Measurements from ENCODE around the gene TAB2. TPM values are rescaled to one million over a fixed set of nuclear protein-coding genes. Genes with fewer than 3 reads are reported as not detected.
"Not testable (repeated sequence)": the region's sequence is repeated elsewhere in the genome, so short reads cannot be mapped to it uniquely, and the experiment has no call there.

The TAB2 gene
- total RNA-seq, 2 experiments from 2014 or later = 126 to 154 TPM

DNA sequence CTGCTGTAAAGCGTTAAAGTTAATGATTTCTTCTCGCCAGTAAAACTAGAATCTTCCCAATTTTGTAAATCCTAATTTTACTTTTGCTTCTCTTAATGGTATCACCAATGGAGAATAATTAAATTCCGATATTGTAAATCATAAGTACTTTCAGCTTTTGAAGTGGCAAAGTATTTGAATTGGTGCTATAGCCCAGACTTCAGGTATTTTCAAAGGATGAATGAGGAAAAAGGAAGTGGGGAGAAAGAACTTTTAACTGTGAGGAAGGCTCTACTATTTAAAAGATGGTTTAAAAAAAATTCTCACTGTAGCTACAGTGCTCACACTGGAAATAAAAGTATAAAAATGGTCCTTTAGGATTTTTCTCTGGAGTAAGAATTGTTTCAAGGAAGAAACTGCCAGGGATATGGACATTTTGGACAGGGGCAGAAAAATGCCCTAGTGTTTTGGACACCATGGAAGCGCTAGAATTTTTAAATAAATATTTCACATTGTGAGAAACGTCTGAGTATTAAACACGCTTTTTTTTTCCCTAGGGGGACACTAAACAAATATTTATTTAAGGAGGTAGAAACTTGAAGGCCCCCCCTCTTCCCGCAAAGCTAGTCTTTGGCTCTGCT is 1.3 kb upstream of the TAB2 start:
- Mint-ChIP-seq H3K4me3 (peak overlapping the region; percentile 88), H3K27ac (peak overlapping the region; percentile 94), H3K36me3 (ENCODE audit: low read depth) (peaks cover 28% of the 10 kb centered on the region), H3K27me3 (peaks cover 2% of the 10 kb centered on the region), H3K4me1 (peaks cover 41% of the 10 kb centered on the region), H3K9me3 (peaks cover 10% of the 10 kb centered on the region)
- POLR2A ChIA-PET = interaction anchor here (0.7 kb wide), 1 partner anchor 165 kb away, joined by 3 read pairs; no protein-coding TSS in a partner anchor
- CTCF ChIA-PET = interaction anchor here (0.7 to 1.0 kb wide), 2 partner anchors 157 to 285 kb away, joined by 3 read pairs; no protein-coding TSS in a partner anchor
- no peak for DNase-seq

DNA sequence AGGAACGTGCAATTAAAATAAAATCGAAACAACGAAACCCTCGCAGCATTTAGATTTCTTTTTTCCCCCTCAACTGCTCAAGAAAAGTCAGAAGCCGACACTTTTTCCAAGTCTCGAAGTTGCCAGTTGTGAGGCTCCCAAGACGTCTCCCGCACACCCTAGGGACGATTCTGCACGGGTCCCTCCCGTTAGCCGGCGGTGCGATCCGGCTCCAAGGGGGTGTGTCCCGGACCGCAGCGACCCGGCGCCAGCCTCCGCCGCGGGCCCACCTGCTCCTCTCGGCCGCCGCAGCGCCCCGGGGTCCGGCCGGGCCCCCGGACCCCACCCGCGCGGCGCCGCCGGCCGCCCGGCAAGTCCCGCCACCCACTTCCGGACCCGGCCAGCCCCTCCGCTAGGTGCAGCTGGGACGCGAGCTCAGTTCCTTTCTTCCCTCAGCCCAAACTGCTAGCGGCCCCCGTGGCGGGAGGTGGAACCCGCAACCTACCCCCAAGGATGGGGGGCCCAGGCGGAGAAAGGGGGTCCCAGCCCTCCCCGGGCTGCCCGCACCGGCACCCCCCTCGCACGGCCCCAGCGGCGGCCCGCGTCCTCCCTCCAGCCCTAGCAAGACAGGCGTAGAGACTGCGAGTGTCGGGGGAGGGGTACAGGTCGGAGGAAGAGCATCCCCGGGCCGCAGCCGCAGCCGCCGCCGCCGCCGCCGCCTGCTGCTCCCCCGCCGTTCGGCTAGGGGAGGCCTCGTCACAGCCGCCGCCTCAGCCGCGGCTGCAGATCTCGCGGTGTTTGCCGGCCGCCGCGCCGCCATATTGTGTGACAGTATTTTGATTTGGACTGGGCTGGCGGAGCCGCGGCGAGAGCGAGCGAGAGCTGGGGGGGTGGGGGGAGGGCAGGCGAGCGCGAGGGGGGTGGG is 520 bp upstream of the TAB2 start:
- DNase-seq = peak; percentile 92
- H3K36me3 Mint-ChIP-seq (ENCODE audit: low read depth) = peaks cover 32% of the 10 kb centered on the region
- peaks cover 48% of the 10 kb centered on the region for H3K4me1 Mint-ChIP-seq
- peaks cover 2% of the 10 kb centered on the region for H3K27me3 Mint-ChIP-seq
- H3K27ac Mint-ChIP-seq = peak overlapping the region; percentile 94
- peak overlapping the region; percentile 88 for H3K4me3 Mint-ChIP-seq
- POLR2A ChIA-PET = interaction anchor here (0.6 to 1.5 kb wide), 4 partner anchors 32 to 222 kb away, joined by 3 to 6 read pairs (median 4); no protein-coding TSS in a partner anchor
- peaks cover 10% of the 10 kb centered on the region for H3K9me3 Mint-ChIP-seq
- CTCF ChIA-PET = interaction anchor here (0.7 to 1.0 kb wide), 6 partner anchors 44 to 285 kb away, joined by 3 to 6 read pairs (median 3); no protein-coding TSS in a partner anchor

DNA sequence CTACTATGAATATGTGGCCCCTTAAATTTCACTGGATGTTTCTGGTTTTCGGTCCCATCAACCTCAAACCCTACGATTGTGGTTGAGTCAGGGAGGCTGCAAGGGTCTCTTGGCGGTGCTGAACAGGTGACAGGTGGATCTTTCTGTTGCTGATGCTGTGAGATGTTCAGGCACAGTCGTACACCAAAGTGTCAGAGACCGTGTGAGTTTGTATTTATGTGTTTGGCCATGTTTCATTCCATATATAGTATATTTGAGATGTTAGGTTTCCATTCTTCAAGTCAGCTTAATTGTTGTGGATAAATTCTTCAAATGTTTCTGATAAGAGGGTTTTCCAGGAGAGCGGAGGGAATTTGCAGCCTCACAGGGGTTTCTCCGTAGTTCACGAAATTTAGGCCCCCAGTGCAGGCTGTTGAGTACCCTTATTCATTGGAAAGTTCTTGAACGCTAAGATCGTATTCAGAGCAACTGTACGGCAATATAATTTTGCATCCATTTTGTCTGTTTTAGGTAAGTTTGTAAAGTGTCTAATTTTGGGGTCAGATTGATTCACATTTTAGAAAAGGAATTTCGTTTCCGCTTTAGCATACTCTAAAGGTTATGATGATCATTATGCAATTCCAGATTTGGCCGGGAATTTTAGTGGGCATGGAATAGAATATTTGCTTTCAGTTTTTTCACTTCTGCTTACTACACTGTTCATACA is 1.2 kb downstream of the TAB2 start:
- peak; percentile 64 for DNase-seq
- peaks cover 2% of the 10 kb centered on the region for H3K9me3 Mint-ChIP-seq
- peaks cover 2% of the 10 kb centered on the region for H3K27me3 Mint-ChIP-seq
- ChIA-PET CTCF (no interaction called here), POLR2A (interaction anchor here (1.5 kb wide), 1 partner anchor 224 kb away, joined by 6 read pairs; no protein-coding TSS in a partner anchor)
- H3K27ac Mint-ChIP-seq = peak overlapping the region; percentile 93
- H3K4me3 Mint-ChIP-seq = peak overlapping the region; percentile 88
- peaks cover 43% of the 10 kb centered on the region for H3K36me3 Mint-ChIP-seq (ENCODE audit: low read depth)
- H3K4me1 Mint-ChIP-seq = peaks cover 55% of the 10 kb centered on the region

DNA sequence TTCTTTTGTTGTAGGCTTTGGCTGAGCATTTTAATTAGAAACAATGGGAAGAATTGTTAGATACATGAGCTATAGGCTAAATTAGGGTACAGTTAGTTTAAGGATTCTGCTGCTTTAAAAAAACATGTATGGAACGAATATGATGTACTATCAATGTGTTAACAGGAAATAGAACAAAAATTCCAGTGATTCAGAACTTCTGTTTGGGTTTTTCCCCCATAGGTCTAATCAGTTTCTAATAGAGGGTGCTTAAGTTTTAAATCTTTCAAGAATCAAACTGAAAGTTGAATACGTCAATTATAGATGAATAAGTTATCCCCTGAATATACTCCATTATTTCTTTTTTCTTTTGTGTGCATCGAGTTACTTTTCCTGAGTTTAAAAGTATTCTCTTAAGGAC is 1.9 kb downstream of the TAB2 start:
- Mint-ChIP-seq H3K4me3 (peak overlapping the region; percentile 88), H3K9me3 (no peaks in the 10 kb centered on the region), H3K27me3 (peaks cover under 1% of the 10 kb centered on the region), H3K4me1 (peaks cover 54% of the 10 kb centered on the region), H3K27ac (peak overlapping the region; percentile 93), H3K36me3 (ENCODE audit: low read depth) (peaks cover 42% of the 10 kb centered on the region)
- ChIA-PET CTCF (interaction anchor here (1.0 kb wide), 1 partner anchor 25 kb away, joined by 3 read pairs; no protein-coding TSS in a partner anchor), POLR2A (no interaction called here)
- no peak for DNase-seq

DNA sequence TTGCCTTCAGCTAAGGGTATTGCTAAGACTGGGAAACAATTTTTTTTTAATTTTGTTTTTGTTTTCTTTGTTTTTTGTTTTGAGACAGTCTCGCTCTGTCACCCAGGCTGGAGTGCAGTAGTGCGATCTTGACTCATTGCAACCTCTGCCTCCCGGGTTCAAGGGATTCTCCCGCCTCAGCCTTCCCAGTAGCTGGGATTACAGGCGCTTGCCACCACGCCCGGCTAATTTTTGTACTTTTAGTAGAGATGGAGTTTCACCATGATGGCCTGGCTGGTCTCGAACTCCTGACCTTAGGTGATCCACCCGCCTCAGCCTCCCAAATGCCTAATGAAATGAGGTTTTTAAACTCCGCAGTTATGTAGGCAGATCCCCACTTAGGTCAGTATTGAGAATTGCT is 2.5 kb downstream of the TAB2 start:
- POLR2A ChIA-PET, DNase-seq, H3K9me3 Mint-ChIP-seq, H3K27me3 Mint-ChIP-seq: not testable (repeated sequence)
- peaks cover 53% of the 10 kb centered on the region for H3K4me1 Mint-ChIP-seq
- H3K36me3 Mint-ChIP-seq (ENCODE audit: low read depth) = peaks cover 43% of the 10 kb centered on the region
- CTCF ChIA-PET = interaction anchor here (1.0 kb wide), 1 partner anchor 24 kb away, joined by 3 read pairs; no protein-coding TSS in a partner anchor
- H3K4me3 Mint-ChIP-seq = peak overlapping the region; percentile 88
- H3K27ac Mint-ChIP-seq = peak overlapping the region; percentile 93

DNA sequence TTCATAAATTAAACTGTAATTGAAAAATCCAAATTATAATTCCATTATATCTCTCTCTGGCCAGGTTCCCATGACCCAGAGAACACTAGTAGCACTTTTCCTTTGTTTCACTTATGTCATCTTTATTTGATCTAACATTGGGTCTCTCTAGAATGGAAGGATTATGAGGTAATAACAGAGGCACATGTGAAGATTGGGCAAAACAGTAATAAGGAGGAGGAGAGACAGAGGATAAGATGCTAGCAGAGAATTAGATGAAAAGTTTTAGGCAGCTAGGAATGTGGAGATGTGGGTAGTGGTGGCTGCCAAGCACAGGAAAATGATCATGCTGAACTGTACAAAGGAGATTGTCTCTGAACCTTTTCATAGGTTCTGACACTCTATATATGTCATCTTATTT is 3.3 kb downstream of the TAB2 start:
- POLR2A ChIA-PET = no interaction called here
- H3K4me1 Mint-ChIP-seq = peaks cover 55% of the 10 kb centered on the region
- H3K4me3 Mint-ChIP-seq = peak overlapping the region; percentile 88
- H3K27me3 Mint-ChIP-seq = no peaks in the 10 kb centered on the region
- no peak for DNase-seq
- CTCF ChIA-PET = interaction anchor here (1.1 to 4.4 kb wide), 2 partner anchors 9 to 13 kb away, joined by 3 to 30 read pairs; no protein-coding TSS in a partner anchor
- peaks cover 47% of the 10 kb centered on the region for H3K36me3 Mint-ChIP-seq (ENCODE audit: low read depth)
- no peaks in the 10 kb centered on the region for H3K9me3 Mint-ChIP-seq
- peak overlapping the region; percentile 71 for H3K27ac Mint-ChIP-seq

DNA sequence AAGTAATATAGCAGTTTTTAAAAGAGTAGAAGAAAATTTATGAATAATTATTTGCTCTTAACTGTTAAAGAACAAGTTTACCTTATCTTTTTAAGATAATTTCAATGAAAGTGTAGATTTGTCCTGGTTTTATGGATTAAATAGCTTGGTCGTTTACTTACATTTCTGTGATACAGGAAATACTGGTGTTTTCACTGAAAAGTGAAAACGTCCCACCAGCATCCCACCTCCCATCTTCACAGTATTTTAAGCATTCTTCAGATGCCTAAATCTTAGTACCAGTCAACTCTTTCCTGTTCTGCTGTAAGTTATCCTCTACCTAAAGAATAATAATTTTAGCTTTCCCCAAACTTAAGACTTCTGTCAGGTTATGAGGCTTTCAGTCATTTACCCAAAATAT is 5.8 kb downstream of the TAB2 start:
- Mint-ChIP-seq H3K36me3 (ENCODE audit: low read depth) (peaks cover 63% of the 10 kb centered on the region), H3K4me1 (peaks cover 68% of the 10 kb centered on the region), H3K4me3 (peak overlapping the region; percentile 88), H3K27me3 (no peaks in the 10 kb centered on the region), H3K9me3 (no peaks in the 10 kb centered on the region), H3K27ac (peak overlapping the region; percentile 56)
- ChIA-PET POLR2A (interaction anchor here (0.7 kb wide), 2 partner anchors 43 to 183 kb away, joined by 3 read pairs; no protein-coding TSS in a partner anchor), CTCF (interaction anchor here (0.8 to 4.4 kb wide), 7 partner anchors 10 to 241 kb away, joined by 3 to 30 read pairs (median 3); no protein-coding TSS in a partner anchor)
- no peak for DNase-seq

DNA sequence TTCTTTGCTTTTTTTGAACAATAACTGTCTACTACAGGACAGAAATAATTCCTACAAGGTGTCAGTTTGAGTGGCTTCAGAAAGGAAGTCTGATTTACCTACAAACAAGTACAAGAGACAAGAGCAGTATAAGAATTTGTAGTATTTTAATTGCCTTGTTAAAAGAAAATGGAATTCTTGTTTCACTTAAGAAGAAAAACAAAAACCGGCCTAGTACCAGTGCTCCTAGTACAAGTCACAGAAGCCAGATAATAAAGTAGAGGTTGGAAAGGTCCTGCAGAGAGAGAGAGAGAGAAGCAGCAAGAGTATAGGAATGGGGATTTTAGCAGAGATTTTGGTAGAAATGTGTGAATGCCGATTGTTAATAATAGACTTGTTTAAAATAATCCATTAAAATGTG is 6.4 kb downstream of the TAB2 start:
- DNase-seq = no peak
- ChIA-PET CTCF (interaction anchor here (1.5 to 4.4 kb wide), 2 partner anchors 10 to 20 kb away, joined by 3 to 30 read pairs; no protein-coding TSS in a partner anchor), POLR2A (no interaction called here)
- peak overlapping the region; percentile 88 for H3K4me3 Mint-ChIP-seq
- H3K27me3 Mint-ChIP-seq = no peaks in the 10 kb centered on the region
- peak overlapping the region; percentile 56 for H3K27ac Mint-ChIP-seq
- H3K9me3 Mint-ChIP-seq = no peaks in the 10 kb centered on the region
- H3K36me3 Mint-ChIP-seq (ENCODE audit: low read depth) = peaks cover 63% of the 10 kb centered on the region
- peaks cover 73% of the 10 kb centered on the region for H3K4me1 Mint-ChIP-seq

DNA sequence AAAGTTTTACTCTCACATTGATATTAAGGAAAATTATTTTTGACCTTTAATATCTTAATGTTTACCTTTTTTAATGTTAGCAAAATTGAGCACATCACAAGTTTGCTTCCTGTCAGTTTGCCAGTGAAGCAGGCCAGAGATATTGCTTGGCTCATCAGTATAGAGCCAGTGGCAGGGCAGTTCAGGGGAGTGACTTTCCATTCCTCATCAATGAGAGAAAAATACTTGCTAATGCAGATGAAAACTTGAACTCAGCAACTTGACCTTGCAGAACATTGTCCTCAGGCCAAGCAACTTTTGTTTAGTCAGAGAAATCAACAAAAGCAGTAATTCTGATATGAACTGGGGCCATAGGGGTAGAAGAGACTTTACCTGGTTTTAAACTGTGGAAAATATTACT is 6.9 kb downstream of the TAB2 start:
- H3K4me1 Mint-ChIP-seq = peaks cover 78% of the 10 kb centered on the region
- peaks cover 63% of the 10 kb centered on the region for H3K36me3 Mint-ChIP-seq (ENCODE audit: low read depth)
- CTCF ChIA-PET = interaction anchor here (0.6 to 4.4 kb wide), 5 partner anchors 9 to 229 kb away, joined by 3 to 30 read pairs (median 3); no protein-coding TSS in a partner anchor
- peak overlapping the region; percentile 68 for H3K27ac Mint-ChIP-seq
- H3K27me3 Mint-ChIP-seq = no peaks in the 10 kb centered on the region
- H3K4me3 Mint-ChIP-seq = peak overlapping the region; percentile 40
- no peaks in the 10 kb centered on the region for H3K9me3 Mint-ChIP-seq
- no peak for DNase-seq
- POLR2A ChIA-PET = no interaction called here

DNA sequence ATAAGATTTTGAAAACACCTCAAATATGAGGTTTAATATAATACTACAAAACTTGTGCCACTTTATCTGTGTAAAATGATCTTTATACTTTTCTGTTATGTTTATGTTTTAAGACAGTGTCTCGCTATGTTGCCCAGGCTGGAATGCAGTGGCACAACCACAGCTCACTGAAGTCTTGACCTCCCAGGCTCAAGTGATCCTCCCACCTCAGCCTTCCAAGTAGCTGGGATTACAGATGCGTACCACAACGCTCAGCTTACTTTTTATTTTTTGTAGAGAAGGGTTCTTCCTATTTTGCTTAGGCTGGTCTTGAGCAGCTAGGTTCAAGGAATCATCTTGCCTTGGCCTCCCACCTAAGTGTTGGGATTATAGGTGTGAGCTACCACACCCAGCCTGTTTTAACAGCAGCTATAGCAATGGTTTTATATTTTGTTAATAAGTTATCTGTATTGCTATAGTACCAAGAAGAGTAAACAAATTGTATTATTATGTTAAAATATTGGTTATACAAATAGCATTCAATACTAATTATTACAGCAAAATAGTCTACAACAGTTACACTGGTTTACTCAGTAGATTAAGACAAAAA is 8.2 kb downstream of the TAB2 start:
- Mint-ChIP-seq H3K27ac (no peak overlapping the region), H3K4me3 (no peak overlapping the region), H3K4me1 (peaks cover 79% of the 10 kb centered on the region), H3K9me3 (no peaks in the 10 kb centered on the region), H3K27me3 (no peaks in the 10 kb centered on the region), H3K36me3 (ENCODE audit: low read depth) (peaks cover 61% of the 10 kb centered on the region)
- CTCF ChIA-PET = interaction anchor here (0.5 kb wide), 1 partner anchor 13 kb away, joined by 3 read pairs; no protein-coding TSS in a partner anchor
- no peak for DNase-seq
- POLR2A ChIA-PET = no interaction called here

DNA sequence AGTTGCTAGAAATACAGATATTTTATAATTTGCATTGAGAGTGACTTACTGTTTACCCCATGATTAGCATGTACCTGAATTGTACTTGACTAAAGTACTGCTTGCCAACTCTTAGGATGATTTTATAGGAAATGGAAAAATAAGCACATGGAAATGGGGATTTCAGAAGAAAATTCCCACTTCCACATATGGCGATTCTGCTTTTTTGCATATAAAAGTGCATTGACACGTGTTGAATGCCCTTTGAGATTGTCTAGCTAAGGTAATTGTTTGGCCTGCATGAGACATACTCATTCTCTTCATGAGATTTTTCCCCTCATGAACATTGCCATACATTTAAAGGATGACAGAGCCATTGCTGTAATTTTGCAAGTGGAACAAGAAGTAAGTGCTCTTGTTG is 10.1 kb downstream of the TAB2 start:
- Mint-ChIP-seq H3K27me3 (no peaks in the 10 kb centered on the region), H3K4me1 (peaks cover 83% of the 10 kb centered on the region), H3K9me3 (no peaks in the 10 kb centered on the region), H3K36me3 (ENCODE audit: low read depth) (peaks cover 59% of the 10 kb centered on the region), H3K27ac (no peak overlapping the region), H3K4me3 (no peak overlapping the region)
- ChIA-PET POLR2A (no interaction called here), CTCF (interaction anchor here (1.0 kb wide), 1 partner anchor 10 kb away, joined by 3 read pairs; no protein-coding TSS in a partner anchor)
- DNase-seq = no peak

DNA sequence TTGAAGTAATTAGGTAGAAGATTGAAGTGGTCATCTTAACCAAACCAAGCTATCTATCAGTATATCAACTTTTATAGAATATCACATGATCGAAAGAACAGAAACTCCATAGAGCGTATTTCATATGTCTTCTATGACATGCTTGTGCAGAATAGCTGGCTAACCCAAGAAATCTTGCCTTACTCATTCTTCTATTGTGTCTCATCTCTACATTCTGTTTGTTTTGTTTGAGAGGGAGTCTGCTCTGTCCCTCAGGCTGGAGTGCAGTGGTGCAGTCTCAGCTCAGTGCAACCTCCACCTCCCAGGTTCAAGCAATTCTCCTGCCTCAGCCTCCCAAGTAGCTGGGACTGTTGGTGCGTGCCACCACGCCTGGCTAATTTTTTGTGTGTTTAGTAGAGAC is 10.6 kb downstream of the TAB2 start:
- Mint-ChIP-seq H3K27me3 (no peaks in the 10 kb centered on the region), H3K4me1 (peaks cover 82% of the 10 kb centered on the region), H3K4me3 (no peak overlapping the region), H3K27ac (no peak overlapping the region), H3K36me3 (ENCODE audit: low read depth) (peaks cover 57% of the 10 kb centered on the region), H3K9me3 (no peaks in the 10 kb centered on the region)
- POLR2A ChIA-PET = no interaction called here
- DNase-seq = no peak
- CTCF ChIA-PET = interaction anchor here (1.0 kb wide), 1 partner anchor 10 kb away, joined by 3 read pairs; no protein-coding TSS in a partner anchor

Measured in activated CD4-positive, alpha-beta T cell treated with anti-CD3 and anti-CD28 coated beads, Interleukin-2, amount 10 ng/mL, durations not matched to agents 7 days and 5 days (primary cell).